ENCODE results near the gene FUBP3.

The FUBP3 gene

GRCh38 chr9:130667120-130667435, 87.7 kb downstream of the FUBP3 start:
- Histone ChIP-seq H3K4me1 (ENCODE audit: insufficient read depth, low read length, poor library complexity, severe bottlenecking) (peaks cover 7% of the 10 kb centered on the region), H3K9me3 (ENCODE audit: insufficient read depth, low read depth, low read length) (no peaks in the 10 kb centered on the region), H3F3A (ENCODE audit: low read depth) (no peaks in the 10 kb centered on the region), H4K20me1 (ENCODE audit: insufficient read depth, low read length, poor library complexity, severe bottlenecking) (no peaks in the 10 kb centered on the region), H3K36me3 (ENCODE audit: insufficient read depth, low read length) (no peaks in the 10 kb centered on the region), H2AFZ (ENCODE audit: low read length) (no peak overlapping the region), H3K9ac (ENCODE audit: low read depth, low read length, poor library complexity, severe bottlenecking) (no peak overlapping the region), H3K9me2 (replicated peaks; ENCODE audit: low read depth, low read length) (no peaks in the 10 kb centered on the region), H3K27me3 (ENCODE audit: insufficient read depth, low read length, poor library complexity, severe bottlenecking) (no peaks in the 10 kb centered on the region), H3K4me2 (ENCODE audit: low read depth, low read length, poor library complexity, severe bottlenecking) (no peak overlapping the region), H3K4me3 (ENCODE audit: low read length, poor library complexity, severe bottlenecking) (no peak overlapping the region), H3K79me2 (ENCODE audit: insufficient read depth, low read length) (no peaks in the 10 kb centered on the region)
- TF ChIP-seq EZH2phosphoT487 (IDR thresholded peaks at IDR 0.05; ENCODE audit: borderline replicate concordance) (no peak), CTCF (conservative IDR thresholded peaks at IDR 0.05; ENCODE audit: low read length) (no peak)

GRCh38 chr9:130668196-130668595, 88.8 kb downstream of the FUBP3 start:
- no peak overlapping the region for H3K4me2 ChIP-seq (ENCODE audit: low read depth, low read length, poor library complexity, severe bottlenecking)
- H3K27me3 ChIP-seq (ENCODE audit: insufficient read depth, low read length, poor library complexity, severe bottlenecking), result no peaks in the 10 kb centered on the region
- no peak overlapping the region for H3K4me3 ChIP-seq (ENCODE audit: low read length, poor library complexity, severe bottlenecking)
- H3K79me2 ChIP-seq (ENCODE audit: insufficient read depth, low read length), result no peaks in the 10 kb centered on the region
- H3K9me3 ChIP-seq (ENCODE audit: insufficient read depth, low read depth, low read length), result no peaks in the 10 kb centered on the region
- H2AFZ ChIP-seq (ENCODE audit: low read length), result no peak overlapping the region
- H3K4me1 ChIP-seq (ENCODE audit: insufficient read depth, low read length, poor library complexity, severe bottlenecking), result peaks cover 7% of the 10 kb centered on the region
- TF ChIP-seq EZH2phosphoT487 (IDR thresholded peaks at IDR 0.05; ENCODE audit: borderline replicate concordance) (no peak), CTCF (conservative IDR thresholded peaks at IDR 0.05; ENCODE audit: low read length) (no peak)
- no peak overlapping the region for H3K9ac ChIP-seq (ENCODE audit: low read depth, low read length, poor library complexity, severe bottlenecking)
- H4K20me1 ChIP-seq (ENCODE audit: insufficient read depth, low read length, poor library complexity, severe bottlenecking), result no peaks in the 10 kb centered on the region
- H3F3A ChIP-seq (ENCODE audit: low read depth), result no peaks in the 10 kb centered on the region
- H3K36me3 ChIP-seq (ENCODE audit: insufficient read depth, low read length), result no peaks in the 10 kb centered on the region
- H3K9me2 ChIP-seq (replicated peaks; ENCODE audit: low read depth, low read length), result no peaks in the 10 kb centered on the region

GRCh38 chr9:130668659-130669058, 89.3 kb downstream of the FUBP3 start:
- H3K27me3 ChIP-seq (ENCODE audit: insufficient read depth, low read length, poor library complexity, severe bottlenecking), result no peaks in the 10 kb centered on the region

More at GRCh38 chr9:130668659-130669058, 89.3 kb downstream of the FUBP3 start:
- Histone ChIP-seq H4K20me1 (ENCODE audit: insufficient read depth, low read length, poor library complexity, severe bottlenecking) (no peaks in the 10 kb centered on the region), H3K36me3 (ENCODE audit: insufficient read depth, low read length) (no peaks in the 10 kb centered on the region), H3K9me3 (ENCODE audit: insufficient read depth, low read depth, low read length) (no peaks in the 10 kb centered on the region), H3K4me3 (ENCODE audit: low read length, poor library complexity, severe bottlenecking) (no peak overlapping the region), H3K4me2 (ENCODE audit: low read depth, low read length, poor library complexity, severe bottlenecking) (no peak overlapping the region), H3K79me2 (ENCODE audit: insufficient read depth, low read length) (no peaks in the 10 kb centered on the region), H2AFZ (ENCODE audit: low read length) (no peak overlapping the region), H3K4me1 (ENCODE audit: insufficient read depth, low read length, poor library complexity, severe bottlenecking) (peaks cover 7% of the 10 kb centered on the region), H3K9me2 (replicated peaks; ENCODE audit: low read depth, low read length) (no peaks in the 10 kb centered on the region), H3K9ac (ENCODE audit: low read depth, low read length, poor library complexity, severe bottlenecking) (no peak overlapping the region), H3F3A (ENCODE audit: low read depth) (no peaks in the 10 kb centered on the region)
- TF ChIP-seq CTCF (conservative IDR thresholded peaks at IDR 0.05; ENCODE audit: low read length) (no peak), EZH2phosphoT487 (IDR thresholded peaks at IDR 0.05; ENCODE audit: borderline replicate concordance) (no peak)
